HEK293 (cell line): ENCODE measurements around the gene IRX3.

ENCODE experiments used
- HOXC10 ChIP-seq: sonication (generic); formaldehyde crosslinking; IDR thresholded peaks from 2 replicates; pipeline ENCODE4 v1.8.1; 2023; ENCODE audit warnings: mild to moderate bottlenecking, missing genetic modification reagents
- MZF1 ChIP-seq: fragments of 450-650 bp; formaldehyde crosslinking; IDR thresholded peaks from 2 replicates; pipeline ENCODE4 v1.5.1; 2017; ENCODE audit warnings: missing biosample characterization, missing genetic modification characterization, borderline replicate concordance
- ZNF121 ChIP-seq: fragments of 450-650 bp; formaldehyde crosslinking; IDR thresholded peaks from 2 replicates; pipeline ENCODE4 v1.5.1; 2016; ENCODE audit warnings: missing biosample characterization, missing genetic modification characterization
- ZNF266 ChIP-seq: fragments of 450-650 bp; formaldehyde crosslinking; IDR thresholded peaks from 2 replicates; pipeline ENCODE4 v1.5.1; 2016; ENCODE audit warnings: missing biosample characterization, missing genetic modification characterization, low read depth
- ZNF37A ChIP-seq: fragments of 450-650 bp; IDR thresholded peaks from 2 replicates; pipeline ENCODE4 v1.5.1; 2018; ENCODE audit warnings: missing biosample characterization, missing genetic modification characterization
- ZNF416 ChIP-seq: fragments of 450-650 bp; formaldehyde crosslinking; IDR thresholded peaks from 2 replicates; pipeline ENCODE4 v1.5.1; 2016; ENCODE audit warnings: missing biosample characterization, missing genetic modification characterization
- ZNF571 ChIP-seq: fragments of 450-650 bp; formaldehyde crosslinking; IDR thresholded peaks from 2 replicates; pipeline ENCODE4 v1.5.0; 2017; ENCODE audit warnings: missing biosample characterization, missing genetic modification characterization
- ZNF768 ChIP-seq: fragments of 450-650 bp; formaldehyde crosslinking; IDR thresholded peaks from 2 replicates; pipeline ENCODE4 v1.5.1; 2018; ENCODE audit warnings: missing biosample characterization, mild to moderate bottlenecking, missing genetic modification characterization
- ZSCAN30 ChIP-seq: fragments of 450-650 bp; IDR thresholded peaks from 2 replicates; pipeline ENCODE4 v1.5.1; 2018; ENCODE audit warnings: missing biosample characterization, mild to moderate bottlenecking, missing genetic modification characterization, moderate library complexity

Gene IRX3

GRCh38 chr16:54233615-54234014 is 53.0 kb downstream of the IRX3 start (continued):
- TF ChIP-seq ZNF416 (no peak), ZNF571 (tag by site-specific recombination) (no peak), ZNF37A (tag by site-specific recombination) (no peak), ZNF266 (tag by site-specific recombination) (no peak), HOXC10 (CRISPR knock-in tag) (no peak), ZNF121 (tag by site-specific recombination) (no peak), ZSCAN30 (no peak), MZF1 (tag by site-specific recombination) (no peak), ZNF768 (tag by site-specific recombination) (no peak)
